Measurements from ENCODE around the gene EFNA4. TPM values are rescaled to one million over a fixed set of nuclear protein-coding genes. Genes with fewer than 3 reads are reported as not detected.

Gene EFNA4
- total and polyA plus RNA-seq, 9 of the 15 experiments (the other 6 are each of a cell fraction or from before 2014, with no cell fraction given) = 0.68 to 7.4 (median 6.1) TPM

DNA sequence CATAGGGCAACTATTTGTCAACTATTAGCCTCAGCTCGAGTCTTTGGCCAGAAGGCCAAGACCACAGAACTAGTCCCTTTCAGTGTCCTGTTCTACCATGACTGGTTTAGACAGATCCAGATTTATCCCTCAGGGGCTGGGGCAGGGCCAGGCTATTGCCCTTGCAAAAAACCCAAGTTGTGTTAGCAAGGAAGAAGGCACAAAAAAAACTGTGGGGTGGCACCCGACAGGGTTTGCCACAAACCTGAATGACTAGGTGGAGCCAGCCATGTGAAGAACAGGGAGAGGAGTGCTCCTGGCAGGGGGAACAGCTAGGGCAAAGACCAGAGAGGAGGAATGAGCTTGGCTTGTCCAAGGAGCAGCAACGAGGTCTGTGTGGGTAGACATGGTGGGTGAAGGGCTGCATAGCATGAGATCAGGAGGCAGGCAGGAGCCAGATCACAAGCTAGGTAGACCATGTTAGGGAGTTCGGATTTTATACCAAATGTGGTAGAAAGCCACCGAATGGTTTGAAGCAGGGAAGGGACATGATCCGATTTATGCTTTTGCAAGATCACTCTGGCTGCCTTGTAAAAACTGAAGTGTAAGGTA, 25.6 kb upstream of the EFNA4 start:
- no peak overlapping the region for H3K4me3 ChIP-seq
- BruUV-seq (replicated peaks) = no TSS peak
- intact Hi-C loops (cut with micrococcal nuclease) = no loop called here
- ATAC-seq (no peak), DNase-seq (ENCODE audit: extremely low read depth in 1 of 4, low spot score in 3 of 4) (no peak), FAIRE-seq (no peak)
- H3K79me2 ChIP-seq (ENCODE audit: control insufficient read depth, insufficient read depth, low read length) = no peaks in the 10 kb centered on the region
- TF ChIP-seq NONO (IDR thresholded peaks at IDR 0.05; ENCODE audit: low read depth in 2 of 2, low read length in 1 of 2) (no peak), ZNF3 (CRISPR knock-in tag; IDR thresholded peaks at IDR 0.05) (no peak), HLTF (IDR thresholded peaks at IDR 0.05) (no peak), ZNF212 (CRISPR knock-in tag; IDR thresholded peaks at IDR 0.05) (no peak), ZNF695 (CRISPR knock-in tag; IDR thresholded peaks at IDR 0.05) (no peak), RB1 (IDR thresholded peaks at IDR 0.05; ENCODE audit: low read depth) (no peak), CC2D1A (IDR thresholded peaks at IDR 0.05) (no peak), ZBED1 (IDR thresholded peaks at IDR 0.05) (no peak), POU5F1 (IDR thresholded peaks at IDR 0.05; ENCODE audit: borderline replicate concordance, low read depth, low read length, partially characterized antibody) (no peak), ZNF311 (CRISPR knock-in tag; IDR thresholded peaks at IDR 0.05) (no peak), C11orf30 (IDR thresholded peaks at IDR 0.05; ENCODE audit: low read depth) (no peak)
- TF ChIP-seq, protein P1, sequence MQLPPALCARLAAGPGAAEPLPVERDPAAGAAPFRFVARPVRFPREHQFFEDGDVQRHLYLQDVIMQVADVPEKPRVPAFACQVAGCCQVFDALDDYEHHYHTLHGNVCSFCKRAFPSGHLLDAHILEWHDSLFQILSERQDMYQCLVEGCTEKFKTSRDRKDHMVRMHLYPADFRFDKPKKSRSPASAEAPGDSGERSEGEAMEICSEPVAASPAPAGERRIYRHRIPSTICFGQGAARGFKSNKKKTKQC (CRISPR knock-in tag; IDR thresholded peaks at IDR 0.05) = no peak
- TF ChIP-seq, protein P2, sequence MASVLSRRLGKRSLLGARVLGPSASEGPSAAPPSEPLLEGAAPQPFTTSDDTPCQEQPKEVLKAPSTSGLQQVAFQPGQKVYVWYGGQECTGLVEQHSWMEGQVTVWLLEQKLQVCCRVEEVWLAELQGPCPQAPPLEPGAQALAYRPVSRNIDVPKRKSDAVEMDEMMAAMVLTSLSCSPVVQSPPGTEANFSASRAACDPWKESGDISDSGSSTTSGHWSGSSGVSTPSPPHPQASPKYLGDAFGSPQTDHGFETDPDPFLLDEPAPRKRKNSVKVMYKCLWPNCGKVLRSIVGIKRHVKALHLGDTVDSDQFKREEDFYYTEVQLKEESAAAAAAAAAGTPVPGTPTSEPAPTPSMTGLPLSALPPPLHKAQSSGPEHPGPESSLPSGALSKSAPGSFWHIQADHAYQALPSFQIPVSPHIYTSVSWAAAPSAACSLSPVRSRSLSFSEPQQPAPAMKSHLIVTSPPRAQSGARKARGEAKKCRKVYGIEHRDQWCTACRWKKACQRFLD (CRISPR knock-in tag; IDR thresholded peaks at IDR 0.05) = no peak
- no peaks in the 10 kb centered on the region for H4K20me1 ChIP-seq (replicated peaks; ENCODE audit: control insufficient read depth, insufficient read depth, low read length)
- POLR2A ChIA-PET = interaction anchor here (0.6 kb wide), 2 partner anchors 14 to 107 kb away, joined by 3 to 4 read pairs; no protein-coding TSS in a partner anchor
- WGBS (ENCODE audit: insufficient coverage, low coverage, missing lambda C conversion rate) = 21% methylated on average over 6 of the region's 6 CpGs
- H3K36me3 ChIP-seq (ENCODE audit: control insufficient read depth, insufficient read depth, low read length) = no peaks in the 10 kb centered on the region
- in situ Hi-C loops (cut with MboI) = no loop called here
- no peak overlapping the region for H3K9ac ChIP-seq (ENCODE audit: insufficient read depth in 1 of 2, low read depth in 2 of 2, low read length in 2 of 2)
- H3K27me3 ChIP-seq (ENCODE audit: control insufficient read depth in 2 of 2, insufficient read depth in 2 of 2, low read length in 2 of 2) = peaks cover 0 to 23% of the 10 kb centered on the region in 2 experiments; a peak in 3 of 5 replicates
- no peak overlapping the region for H3K4me2 ChIP-seq (ENCODE audit: insufficient read depth, low read length)
- no peaks in the 10 kb centered on the region for H3K9me3 ChIP-seq (replicated peaks; ENCODE audit: control insufficient read depth, insufficient read depth, low read depth, low read length)
- H3K4me1 ChIP-seq (replicated peaks in 1 of 2; ENCODE audit: control insufficient read depth in 2 of 2, insufficient read depth in 2 of 2, low read length in 2 of 2) = peaks cover 3% of the 10 kb centered on the region in 2 experiments; a peak in 2 of 5 replicates
- H3K9me1 ChIP-seq (ENCODE audit: control insufficient read depth, insufficient read depth, low read length) = no peaks in the 10 kb centered on the region
- H3K27ac ChIP-seq (ENCODE audit: extremely low read depth, low read depth, low read length) = no peak overlapping the region
- H2AFZ ChIP-seq (ENCODE audit: low read depth, low read length) = no peak overlapping the region
- CTCF ChIA-PET (ENCODE audit: low intra/inter-chr PET ratio) = no interaction called here

All from K562 (cell line).